A549 (cell line): ENCODE results near the gene CLEC2L. TPM values are rescaled to one million over a fixed set of nuclear protein-coding genes. Genes with fewer than 3 reads are reported as not detected.

ENCODE experiments used
- ATAC-seq, 2 experiments: fragments of 200-7000 bp in 1 of 2; fragments of >200 bp in 1 of 2; cut with Nextera tagmentation in 1 of 2; cut with Tn5 transposase in 1 of 2; 3 replicates each; pipeline versions ENCODE4 v1.8.0 to v1.9.1; 2018 to 2020; ENCODE audit warnings: mild to moderate bottlenecking in 1 of 2, moderate library complexity in 1 of 2
- CTCF ChIA-PET: fragments of 300-600 bp; sonication (Branson Sonifier 250); formaldehyde crosslinking; extraction: SDS; loops from one replicate; lab custom pipeline; 2021; ENCODE audit warnings: antibody characterized with exemption, inconsistent platforms; lab: Yijun Ruan, JAX
- POLR2A ChIA-PET: fragments of 350-600 bp; formaldehyde crosslinking; extraction: SDS; loops from one replicate; lab custom pipeline; 2021; ENCODE audit warnings: antibody characterized with exemption, inconsistent platforms; lab: Yijun Ruan, JAX
- DNase-seq, 2 experiments: peaks; one replicate each; pipeline versions ENCODE4 v3.0.0 to v3.0.0-alpha.2; 2011 to 2016; ENCODE audit warnings: low read depth in 1 of 2, low spot score in 1 of 2
- FAIRE-seq: peaks from 2 replicates; lab custom pipeline; 2011; peaks lifted over from hg19 to GRCh38; lab: Jason Lieb, UNC
- H3K27ac ChIP-seq, 2 experiments: fragments of >200 bp; sonication (Bioruptor Twin); formaldehyde crosslinking; 3 replicates each; pipeline ENCODE4 v1.5.1; 2016 to 2017
- H3K4me1 ChIP-seq: fragments of >200 bp; sonication (Bioruptor Twin); formaldehyde crosslinking; 3 replicates; pipeline ENCODE4 v1.6.1; 2016
- H3K4me2 ChIP-seq: fragments of >200 bp; sonication (Bioruptor Twin); formaldehyde crosslinking; 3 replicates; pipeline ENCODE4 v1.6.1; 2016
- H3K4me3 ChIP-seq: fragments of >200 bp; sonication (Bioruptor Twin); formaldehyde crosslinking; 3 replicates; pipeline ENCODE4 v1.5.1; 2016
- H3K9me3 ChIP-seq: fragments of >200 bp; sonication (Bioruptor Twin); formaldehyde crosslinking; 3 replicates; pipeline ENCODE4 v1.6.1; 2016
- CEBPB ChIP-seq, 2 experiments: fragments of >200 bp in 1 of 2; sonication (Bioruptor Twin) in 1 of 2; formaldehyde crosslinking in 1 of 2; IDR thresholded peaks; 2 replicates each; pipeline ENCODE4 v1.6.1; 2012 to 2016
- CHD2 ChIP-seq: fragments of 150-350 bp; IDR thresholded peaks from 2 replicates; pipeline ENCODE4 v1.6.1; 2014; ENCODE audit warnings: low read length; ENCODE audit not compliant: partially characterized antibody
- CHD4 ChIP-seq: fragments of 200-600 bp; sonication (generic); IDR thresholded peaks from 2 replicates; pipeline ENCODE4 v1.6.1; 2016; ENCODE audit warnings: antibody characterized with exemption, mild to moderate bottlenecking, borderline replicate concordance
- CTCF ChIP-seq: fragments of >200 bp; sonication (Bioruptor Twin); formaldehyde crosslinking; IDR thresholded peaks from 3 replicates; pipeline ENCODE4 v1.5.1; 2016
- EHF ChIP-seq: fragments of 250-450 bp; sonication (Bioruptor Pico); IDR thresholded peaks from 2 replicates; pipeline ENCODE4 v1.5.0; 2020; ENCODE audit warnings: mild to moderate bottlenecking
- EHMT2 ChIP-seq: fragments of 200-600 bp; sonication (generic); IDR thresholded peaks from 2 replicates; pipeline ENCODE4 v1.6.1; 2016; ENCODE audit warnings: antibody characterized with exemption, low read depth, mild to moderate bottlenecking, moderate library complexity
- FOSB ChIP-seq: fragments of 250-450 bp; sonication (Bioruptor Pico); IDR thresholded peaks from 2 replicates; pipeline ENCODE4 v1.5.0; 2020; ENCODE audit warnings: mild to moderate bottlenecking, moderate library complexity
- HEYL ChIP-seq: fragments of 250-450 bp; sonication (Bioruptor Pico); IDR thresholded peaks from 2 replicates; pipeline ENCODE4 v1.8.0; 2021; ENCODE audit warnings: mild to moderate bottlenecking, moderate library complexity
- HOXB13 ChIP-seq: fragments of 250-450 bp; sonication (Bioruptor Pico); IDR thresholded peaks from 2 replicates; pipeline ENCODE4 v1.5.0; 2020; ENCODE audit warnings: low read depth, mild to moderate bottlenecking, moderate library complexity
- KDM1A ChIP-seq: fragments of 200-600 bp; sonication (generic); IDR thresholded peaks from 2 replicates; pipeline ENCODE4 v1.6.1; 2016; ENCODE audit warnings: low read depth, mild to moderate bottlenecking
- MYC ChIP-seq: IDR thresholded peaks from 2 replicates; pipeline ENCODE4 v1.6.1; 2012; ENCODE audit warnings: mild to moderate bottlenecking, inconsistent platforms, low read length, improper control_type of control experiment, borderline replicate concordance
- NPAS2 ChIP-seq: fragments of 250-450 bp; sonication (Bioruptor Pico); IDR thresholded peaks from 2 replicates; pipeline ENCODE4 v1.8.0; 2022; ENCODE audit warnings: mild to moderate bottlenecking, moderate library complexity, borderline replicate concordance
- RCOR1 ChIP-seq: fragments of 150-350 bp; IDR thresholded peaks from 2 replicates; pipeline ENCODE4 v1.6.1; 2014; ENCODE audit warnings: antibody characterized with exemption, low read length, low read depth
- RNF2 ChIP-seq: fragments of 200-600 bp; sonication (generic); IDR thresholded peaks from 2 replicates; pipeline ENCODE4 v1.6.1; 2016; ENCODE audit warnings: low read depth, mild to moderate bottlenecking, antibody characterized with exemption, moderate library complexity, borderline replicate concordance
- TFCP2L1 ChIP-seq: fragments of 250-450 bp; sonication (Bioruptor Pico); IDR thresholded peaks from 2 replicates; pipeline ENCODE4 v1.5.0; 2021; ENCODE audit warnings: mild to moderate bottlenecking
- USF2 ChIP-seq: fragments of 450-650 bp; IDR thresholded peaks from 2 replicates; pipeline ENCODE4 v1.6.1; 2014; ENCODE audit warnings: antibody characterized with exemption
- ZC3H11A ChIP-seq: fragments of 450-650 bp; IDR thresholded peaks from 2 replicates; pipeline ENCODE4 v1.6.1; 2014; ENCODE audit warnings: antibody characterized with exemption, mild to moderate bottlenecking
- ZFP36 ChIP-seq: fragments of 450-650 bp; IDR thresholded peaks from 2 replicates; pipeline ENCODE4 v1.6.1; 2014; ENCODE audit warnings: borderline replicate concordance; ENCODE audit not compliant: partially characterized antibody
- ZNF302 ChIP-seq: fragments of 250-450 bp; sonication (Bioruptor Pico); IDR thresholded peaks from 2 replicates; pipeline ENCODE4 v1.9.0; 2021; ENCODE audit warnings: inconsistent platforms, mild to moderate bottlenecking, moderate library complexity
- ZSCAN20 ChIP-seq: fragments of 250-450 bp; sonication (Bioruptor Pico); IDR thresholded peaks from 2 replicates; pipeline ENCODE4 v1.8.0; 2022; ENCODE audit warnings: mild to moderate bottlenecking, moderate library complexity
- WGBS: methylation state at CpG from one replicate; pipeline ENCODE4 v1.1.6; 2017; ENCODE audit errors: missing lambda C conversion rate; 5-methylcytosine and 5-hydroxymethylcytosine counted together
- polyA plus RNA-seq, 4 experiments: library from polyadenylated mRNA; depleted of rRNA in 3 of 4; stranded (reverse); fragments of >200 nt; fragmentation: RNase III in 1 of 4; extraction: RNeasy Plus Mini Kit Qiagen cat#74134 plus additional on column Dnase treatment in 1 of 4; gene quantifications; 2 replicates in 3 of 4; 3 replicates in 1 of 4; pipeline ENCODE4 v1.2.3, GENCODE V29; 2011 to 2017
- TF ChIP-seq, protein P1 (sequence below): fragments of 250-450 bp; sonication (Bioruptor Pico); IDR thresholded peaks from 2 replicates; pipeline ENCODE4 v1.5.0; 2020; ENCODE audit warnings: low read depth, mild to moderate bottlenecking, moderate library complexity
- TF ChIP-seq, protein P2 (sequence below): fragments of >200 bp; sonication (Bioruptor Twin); formaldehyde crosslinking; IDR thresholded peaks from 2 replicates; pipeline ENCODE4 v1.6.1; 2016
- TF ChIP-seq, protein P3 (sequence below): IDR thresholded peaks from 2 replicates; pipeline ENCODE4 v1.6.1; 2012; ENCODE audit warnings: low read depth, borderline replicate concordance

CLEC2L gene
- polyA plus RNA-seq, 2 of the 4 experiments (the other 2 are of a cell fraction): 0.28 TPM; not detected in 1

DNA sequence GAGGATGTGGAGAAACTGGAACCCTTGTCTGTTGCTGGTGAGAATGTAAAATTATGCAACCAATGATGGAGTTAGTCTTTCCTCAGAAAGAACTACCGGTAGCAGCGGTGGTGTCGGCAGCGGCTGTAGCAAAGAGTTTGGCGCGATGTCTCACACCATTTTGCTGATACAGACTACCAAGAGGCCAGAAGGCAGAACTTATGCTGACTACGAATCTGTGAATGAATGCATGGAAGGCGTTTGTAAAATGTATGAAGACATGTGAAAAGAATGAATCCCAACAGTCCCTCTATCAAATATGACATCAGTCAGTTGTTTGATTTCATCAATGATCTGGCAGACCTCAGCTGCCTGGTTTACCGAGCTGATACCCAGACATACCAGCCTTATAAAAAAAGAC lies 10.6 kb downstream of the CLEC2L start:
- FAIRE-seq (no peak), ATAC-seq (no peak), DNase-seq (no peak)
- POLR2A ChIA-PET: no interaction called here
- Histone ChIP-seq H3K9me3 (no peaks in the 10 kb centered on the region), H3K27ac (no peak overlapping the region), H3K4me3 (no peak overlapping the region), H3K4me1 (no peaks in the 10 kb centered on the region), H3K4me2 (no peak overlapping the region)
- no peak for TF ChIP-seq KDM1A
- CTCF ChIA-PET: no interaction called here
- WGBS: 77% methylated on average over 9 of the region's 9 CpGs

GRCh38 chr7:139534966-139535651 lies 11.6 kb downstream of the CLEC2L start:
- WGBS: 28% methylated on average over 7 of the region's 7 CpGs
- Histone ChIP-seq H3K9me3 (no peaks in the 10 kb centered on the region), H3K4me1 (no peaks in the 10 kb centered on the region), H3K4me3 (no peak overlapping the region), H3K4me2 (no peak overlapping the region), H3K27ac (no peak overlapping the region)
- DNase-seq: no peak
- no peak for FAIRE-seq
- TF ChIP-seq ZC3H11A (no peak), MYC (no peak), RCOR1 (no peak), USF2 (no peak), CTCF (no peak), EHMT2 (no peak)
- ChIA-PET POLR2A (no interaction called here), CTCF (interaction anchor here (1.6 kb wide), 1 partner anchor 467 kb away, joined by 3 read pairs; no protein-coding TSS in a partner anchor)
- peak in 1 of 2 experiments; percentile 40; a peak in 1 of 6 replicates for ATAC-seq

- POLR2A ChIA-PET: no interaction called here
- Histone ChIP-seq H3K27ac (no peak overlapping the region), H3K4me1 (no peaks in the 10 kb centered on the region), H3K4me3 (no peak overlapping the region)
- no peak for ATAC-seq
- CTCF ChIA-PET: interaction anchor here (1.6 kb wide), 1 partner anchor 466 kb away, joined by 3 read pairs; no protein-coding TSS in a partner anchor
- 82% methylated on average over 8 of the region's 8 CpGs for WGBS
- TF ChIP-seq CTCF (no peak), RNF2 (no peak), ZFP36 (no peak), FOSB (CRISPR knock-in tag) (no peak), MYC (no peak), CEBPB (IDR thresholded peaks at IDR 0.05) (no peak), TFCP2L1 (CRISPR knock-in tag) (no peak), CHD2 (no peak), EHF (CRISPR knock-in tag) (no peak), HEYL (CRISPR knock-in tag) (no peak), CHD4 (no peak), ZNF302 (CRISPR knock-in tag) (no peak), ZSCAN20 (CRISPR knock-in tag) (no peak), NPAS2 (CRISPR knock-in tag) (no peak), HOXB13 (CRISPR knock-in tag) (no peak)
- TF ChIP-seq, protein P1, sequence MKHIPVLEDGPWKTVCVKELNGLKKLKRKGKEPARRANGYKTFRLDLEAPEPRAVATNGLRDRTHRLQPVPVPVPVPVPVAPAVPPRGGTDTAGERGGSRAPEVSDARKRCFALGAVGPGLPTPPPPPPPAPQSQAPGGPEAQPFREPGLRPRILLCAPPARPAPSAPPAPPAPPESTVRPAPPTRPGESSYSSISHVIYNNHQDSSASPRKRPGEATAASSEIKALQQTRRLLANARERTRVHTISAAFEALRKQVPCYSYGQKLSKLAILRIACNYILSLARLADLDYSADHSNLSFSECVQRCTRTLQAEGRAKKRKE (CRISPR knock-in tag): no peak
- TF ChIP-seq, protein P2, sequence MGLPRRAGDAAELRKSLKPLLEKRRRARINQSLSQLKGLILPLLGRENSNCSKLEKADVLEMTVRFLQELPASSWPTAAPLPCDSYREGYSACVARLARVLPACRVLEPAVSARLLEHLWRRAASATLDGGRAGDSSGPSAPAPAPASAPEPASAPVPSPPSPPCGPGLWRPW: no peak
- TF ChIP-seq, protein P3, sequence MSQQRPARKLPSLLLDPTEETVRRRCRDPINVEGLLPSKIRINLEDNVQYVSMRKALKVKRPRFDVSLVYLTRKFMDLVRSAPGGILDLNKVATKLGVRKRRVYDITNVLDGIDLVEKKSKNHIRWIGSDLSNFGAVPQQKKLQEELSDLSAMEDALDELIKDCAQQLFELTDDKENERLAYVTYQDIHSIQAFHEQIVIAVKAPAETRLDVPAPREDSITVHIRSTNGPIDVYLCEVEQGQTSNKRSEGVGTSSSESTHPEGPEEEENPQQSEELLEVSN: no peak
- TF ChIP-seq, all 56 proteins: peak for 0
- DNase-seq (no peak), FAIRE-seq (no peak)
- Histone ChIP-seq H3K9me3 (no peaks in the 10 kb centered on the region), H3K4me2 (no peak overlapping the region)
Observed at GRCh38 chr7:139536152-139536551, 12.7 kb downstream of the CLEC2L start.
